B cell (primary cell): Measurements from ENCODE around the gene THSD4. TPM values are rescaled to one million over a fixed set of nuclear protein-coding genes. Genes with fewer than 3 reads are reported as not detected.

Experiments used
- ATAC-seq: fragments of 200-7000 bp; cut with Tn5 transposase; one replicate; pipeline ENCODE4 v1.10.0; 2021; ENCODE audit warnings: low read depth, mild to moderate bottlenecking, moderate number of reproducible peaks, moderate library complexity
- CTCF ChIA-PET: fragments of 350-600 bp; sonication (Branson Sonifier 250); formaldehyde crosslinking; loops from one replicate; lab custom pipeline; 2021; ENCODE audit warnings: antibody characterized with exemption, inconsistent platforms; lab: Charles Lee
- POLR2A ChIA-PET: fragments of 350-600 bp; sonication (Branson Sonifier 250); formaldehyde crosslinking; loops from one replicate; lab custom pipeline; 2021; ENCODE audit warnings: antibody characterized with exemption; lab: Charles Lee
- DNase-seq: peaks from one replicate; pipeline ENCODE4 v3.0.0; 2013
- H2AFZ ChIP-seq: 2 replicates; pipeline ENCODE4 v1.6.1; 2012; ENCODE audit warnings: mild to moderate bottlenecking, low read depth, low read length; ENCODE audit not compliant: insufficient read depth, poor library complexity, severe bottlenecking
- H3K27ac ChIP-seq, 2 donors: 1 replicate in 1 of 2; 2 replicates in 1 of 2; pipeline ENCODE4 v1.5.1; 2012 to 2013; ENCODE audit warnings: low read length in 2 of 2, mild to moderate bottlenecking in 2 of 2, moderate library complexity in 1 of 2
- H3K27me3 ChIP-seq, 4 experiments: fragments of 200-600 bp in 1 of 4; sonication (generic) in 1 of 4; replicated peaks in 1 of 4; 1 replicate in 2 of 4; 2 replicates in 2 of 4; pipeline versions ENCODE4 v1.6.1 to v1.7.0; 2013 to 2016; ENCODE audit warnings: low read length in 3 of 4, mild to moderate bottlenecking in 2 of 4, mixed read lengths in 1 of 4, moderate library complexity in 1 of 4; ENCODE audit not compliant: insufficient read depth in 4 of 4, control insufficient read depth in 3 of 4; ENCODE audit errors: control extremely low read depth in 1 of 4
- H3K36me3 ChIP-seq, 2 experiments: replicated peaks in 1 of 2; 1 replicate in 1 of 2; 2 replicates in 1 of 2; pipeline versions ENCODE4 v1.6.1 to v1.7.1; 2013; ENCODE audit warnings: low read length in 1 of 2; ENCODE audit not compliant: insufficient read depth in 2 of 2, control insufficient read depth in 1 of 2; ENCODE audit errors: control extremely low read depth in 1 of 2, extremely low read depth in 1 of 2
- H3K4me1 ChIP-seq, 2 donors: fragments of 200-600 bp in 1 of 2; sonication (generic) in 1 of 2; 1 replicate in 1 of 2; 2 replicates in 1 of 2; pipeline versions ENCODE4 v1.5.1 to v1.6.1; 2013 to 2017; ENCODE audit warnings: low read length in 2 of 2; ENCODE audit not compliant: control insufficient read depth in 2 of 2, insufficient read depth in 2 of 2
- H3K4me2 ChIP-seq: replicated peaks from 2 replicates; pipeline ENCODE3; 2012; ENCODE audit warnings: mild to moderate bottlenecking, low read depth, low read length; ENCODE audit not compliant: poor library complexity, severe bottlenecking
- H3K4me3 ChIP-seq, 5 experiments: fragments of 200-600 bp in 1 of 5; sonication (generic) in 1 of 5; 1 replicate in 3 of 5; 2 replicates in 2 of 5; pipeline versions ENCODE4 v1.5.1 to v1.7.0; 2011 to 2016; ENCODE audit warnings: low read length in 4 of 5, mild to moderate bottlenecking in 4 of 5, low read depth in 2 of 5, control low read depth in 1 of 5, moderate library complexity in 1 of 5; ENCODE audit not compliant: insufficient read depth in 1 of 5; ENCODE audit errors: control extremely low read depth in 1 of 5, extremely low read depth in 1 of 5
- H3K79me2 ChIP-seq: fragments of 200-600 bp; sonication (generic); one replicate; pipeline ENCODE4 v1.6.0; 2016; ENCODE audit warnings: low read length; ENCODE audit not compliant: control insufficient read depth, insufficient read depth
- H3K9ac ChIP-seq: fragments of 200-600 bp; sonication (generic); 2 replicates; pipeline ENCODE4 v1.6.1; 2017; ENCODE audit warnings: mild to moderate bottlenecking, low read length, moderate library complexity
- H3K9me3 ChIP-seq, 3 donors: one replicate each; pipeline versions ENCODE4 v1.6.1 to v1.7.1; 2013; ENCODE audit warnings: low read length in 2 of 3; ENCODE audit not compliant: control insufficient read depth in 2 of 3, insufficient read depth in 1 of 3; ENCODE audit errors: control extremely low read depth in 1 of 3
- H4K20me1 ChIP-seq: 2 replicates; pipeline ENCODE4 v1.6.0; 2012; ENCODE audit warnings: mild to moderate bottlenecking, low read length; ENCODE audit not compliant: insufficient read depth, control insufficient read depth, poor library complexity, severe bottlenecking
- H3K27ac Mint-ChIP-seq: one replicate; pipeline ENCODE4 v1.8.0; 2021; ENCODE audit warnings: mixed read lengths
- H3K27me3 Mint-ChIP-seq: one replicate; pipeline ENCODE4 v1.8.0; 2021; ENCODE audit warnings: mixed read lengths
- H3K4me1 Mint-ChIP-seq: one replicate; pipeline ENCODE4 v1.8.0; 2021; ENCODE audit warnings: mixed read lengths
- H3K4me3 Mint-ChIP-seq: one replicate; pipeline ENCODE4 v1.8.0; 2021; ENCODE audit warnings: mixed read lengths
- H3K9me3 Mint-ChIP-seq: one replicate; pipeline ENCODE4 v1.8.0; 2022; ENCODE audit warnings: mixed read lengths; ENCODE audit not compliant: insufficient read depth
- CTCF ChIP-seq: fragments of 200-600 bp; IDR thresholded peaks from one replicate; pipeline ENCODE4 v1.8.0; 2022; ENCODE audit warnings: antibody characterized with exemption, mild to moderate bottlenecking
- EZH2 ChIP-seq: IDR thresholded peaks from 2 replicates; pipeline ENCODE4 v1.6.1; 2012; ENCODE audit warnings: borderline replicate concordance, low read depth, mild to moderate bottlenecking, moderate library complexity, low read length; ENCODE audit not compliant: insufficient read depth, poor library complexity, severe bottlenecking
- WGBS: methylation state at CpG from one replicate; pipeline ENCODE4 v1.1.5; 2013; ENCODE audit warnings: missing lambda C conversion rate; ENCODE audit not compliant: insufficient coverage; 5-methylcytosine and 5-hydroxymethylcytosine counted together
- intact Hi-C: fragments of 100-400 bp; cut with micrococcal nuclease; formaldehyde crosslinking; loops from one replicate; pipeline ENCODE4 v1.10.0; 2022
- polyA plus RNA-seq: library from polyadenylated mRNA; depleted of rRNA; stranded (reverse); fragments of >200 nt; gene quantifications from 2 replicates; pipeline ENCODE4 v1.2.3, GENCODE V29; 2012
- total RNA-seq, 2 donors: library from RNA; stranded (reverse); fragments of 120-200 nt in 1 of 2; gene quantifications; 1 replicate in 1 of 2; 2 replicates in 1 of 2; pipeline versions ENCODE4 v1.2.3 to v1.2.4, GENCODE V29; 2013 to 2022

THSD4 gene
- total and polyA plus RNA-seq, 2 donors (not counting 1 experiment from before 2014, with no cell fraction given): not detected

- DNase-seq (no peak), ATAC-seq (no peak)
- H3K4me3 ChIP-seq: no peak overlapping the region
- Mint-ChIP-seq H3K9me3 (no peaks in the 10 kb centered on the region), H3K4me3 (no peak overlapping the region), H3K27me3 (peaks cover 4% of the 10 kb centered on the region), H3K4me1 (peaks cover 2% of the 10 kb centered on the region), H3K27ac (no peak overlapping the region)
- H3K4me2 ChIP-seq: no peak overlapping the region
- no peaks in the 10 kb centered on the region for H4K20me1 ChIP-seq
- peaks cover 0 to 2% (median 0%) of the 10 kb centered on the region in 4 experiments for H3K27me3 ChIP-seq
- H3K27ac ChIP-seq: no peak overlapping the region
- no peak overlapping the region for H3K9ac ChIP-seq
- ChIA-PET POLR2A (no interaction called here), CTCF (no interaction called here)
- no peaks in the 10 kb centered on the region for H3K36me3 ChIP-seq
- WGBS: 75% methylated on average over 4 of the region's 4 CpGs
- peaks cover 0 to 2% (median 0%) of the 10 kb centered on the region in 3 donors for H3K9me3 ChIP-seq
- intact Hi-C loops: no loop called here
- no peaks in the 10 kb centered on the region for H3K4me1 ChIP-seq
- no peak overlapping the region for H2AFZ ChIP-seq
- no peaks in the 10 kb centered on the region for H3K79me2 ChIP-seq
- TF ChIP-seq EZH2: no peak
- no peak for TF ChIP-seq CTCF
Observed at GRCh38 chr15:71807691-71808091, 692.4 kb downstream of the THSD4 start.

DNA sequence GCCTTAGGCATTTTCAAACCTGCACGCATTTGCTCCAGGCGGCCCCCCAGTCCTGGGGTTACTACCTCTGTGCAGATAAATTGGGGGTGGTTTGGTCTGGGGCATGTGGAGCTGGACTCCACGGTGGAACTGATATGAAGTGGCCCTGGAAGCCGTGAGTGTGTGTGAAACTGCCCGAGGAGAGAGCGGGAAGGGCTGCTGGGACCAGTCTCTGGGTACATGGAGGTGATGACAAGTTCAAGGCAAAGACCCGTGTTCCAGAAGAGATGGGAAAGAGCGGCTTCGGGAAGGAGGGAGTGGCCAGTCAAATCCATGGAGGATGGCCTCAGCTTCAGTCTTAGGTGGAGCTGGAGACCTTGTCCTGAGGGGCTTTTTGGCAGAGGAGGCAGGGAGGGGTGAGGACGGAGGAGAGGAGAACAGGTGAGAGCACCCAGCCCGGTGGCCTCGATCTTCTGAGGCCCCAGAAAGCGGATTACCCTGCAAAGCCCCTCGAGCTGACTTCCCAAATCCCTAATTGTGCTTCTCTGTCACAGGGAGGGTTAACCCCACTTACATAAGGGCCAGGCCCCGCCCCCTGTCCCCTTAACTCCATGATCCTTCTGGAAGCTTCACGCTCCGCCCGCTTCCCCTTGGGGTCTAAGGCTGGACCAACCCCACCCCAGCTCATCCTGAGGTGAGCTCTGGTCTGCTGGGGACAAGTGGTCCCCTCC lies 693.2 kb downstream of the THSD4 start:
- H4K20me1 ChIP-seq: no peaks in the 10 kb centered on the region
- 92% methylated on average over 17 of the region's 18 CpGs for WGBS
- H3K9me3 Mint-ChIP-seq: no peaks in the 10 kb centered on the region
- H3K27me3 ChIP-seq: peaks cover 0 to 2% (median 0%) of the 10 kb centered on the region in 4 experiments
- H3K79me2 ChIP-seq: no peaks in the 10 kb centered on the region
- H3K4me1 Mint-ChIP-seq: peaks cover 2% of the 10 kb centered on the region
- H3K27ac Mint-ChIP-seq: no peak overlapping the region
- intact Hi-C loops: no loop called here
- no peak overlapping the region for H3K9ac ChIP-seq
- H3K4me3 ChIP-seq: no peak overlapping the region
- H3K36me3 ChIP-seq: no peaks in the 10 kb centered on the region
- H3K9me3 ChIP-seq: no peaks in the 10 kb centered on the region
- H3K4me2 ChIP-seq: no peak overlapping the region
- ChIA-PET CTCF (interaction anchor here (0.6 kb wide), 1 partner anchor 30 kb away, joined by 3 read pairs; no protein-coding TSS in a partner anchor), POLR2A (no interaction called here)
- H3K27ac ChIP-seq: no peak overlapping the region
- no peaks in the 10 kb centered on the region for H3K27me3 Mint-ChIP-seq
- no peak overlapping the region for H3K4me3 Mint-ChIP-seq
- no peak for TF ChIP-seq EZH2
- TF ChIP-seq CTCF: no peak
- ATAC-seq: no peak
- no peak for DNase-seq
- no peaks in the 10 kb centered on the region for H3K4me1 ChIP-seq
- no peak overlapping the region for H2AFZ ChIP-seq
